Regular cardiac myocyte (primary cell): Measurements from ENCODE around the gene MCM8. TPM values are rescaled to one million over a fixed set of nuclear protein-coding genes. Genes with fewer than 3 reads are reported as not detected.

Experiments
- total RNA-seq: library from RNA; depleted of rRNA; stranded (reverse); fragments of >200 nt; gene quantifications from 2 replicates; pipeline ENCODE4 v1.2.3, GENCODE V29; 2014

MCM8 gene
- total RNA-seq: 4.8 and 25.9 TPM in 2 replicates

DNA sequence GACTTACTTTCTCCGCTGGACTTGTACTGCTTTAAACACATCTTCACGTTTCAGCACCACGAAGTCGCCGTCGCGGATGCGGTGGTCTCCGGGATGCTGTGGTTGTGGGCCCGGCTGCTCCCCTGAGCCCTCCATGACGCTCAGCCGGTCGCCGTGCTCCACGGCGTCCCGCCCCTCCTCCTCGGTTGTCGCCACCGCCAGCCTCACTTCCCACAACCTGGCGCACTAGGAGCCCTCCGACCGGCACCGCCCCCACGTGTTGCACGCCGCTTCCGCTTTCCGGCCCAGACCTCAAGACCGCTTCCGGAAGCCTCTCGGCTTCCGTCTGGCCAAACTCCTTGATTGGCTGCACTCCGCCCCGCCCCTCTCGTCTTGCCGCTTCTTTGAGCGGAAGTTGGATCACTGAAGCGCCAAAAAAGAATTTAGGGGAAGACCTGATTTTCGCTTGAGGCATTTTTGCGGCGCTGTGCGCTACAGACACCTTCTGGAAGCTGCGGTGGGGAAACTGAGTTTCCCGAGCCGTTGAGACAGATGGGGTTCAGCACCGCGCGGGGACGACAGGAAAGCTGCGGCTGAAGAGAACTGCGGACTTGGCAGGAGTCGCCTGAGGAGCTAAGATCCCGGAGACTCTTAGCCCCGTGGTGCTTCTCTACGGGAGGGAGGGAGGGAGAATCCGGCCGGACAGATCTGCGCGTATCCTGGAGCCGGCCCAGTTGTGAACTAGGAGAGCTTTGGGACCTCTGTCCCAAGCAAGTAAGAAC, at the start of gene MCM8, which contains the start of gene TRMT6:
TSS of gene MCM8 (plus strand) at position 382 of the 761 bp plus-strand sequence. CDS start 1,364 bp downstream, outside the sequence.
TSS of gene TRMT6 (minus strand) at position 263 of the 761 bp plus-strand sequence. CDS start at position 135, 128 bp downstream.

Other genes starting within 250 kb of the MCM8 start
- gene SHLD1, start 200.3 kb upstream of the MCM8 start, total RNA-seq: 0.85 and 1.2 TPM in 2 replicates
- under 0.01 and 0.19 TPM in 2 replicates for gene CHGB, start 39.1 kb upstream of the MCM8 start, total RNA-seq
- gene TRMT6, start 119 bp upstream of the MCM8 start, total RNA-seq: 5.9 and 15.5 TPM in 2 replicates
- gene CRLS1, start 55.5 kb downstream of the MCM8 start, total RNA-seq: 41.7 and 58.5 TPM in 2 replicates
- 0.28 and 0.38 TPM in 2 replicates for gene LRRN4, start 103.4 kb downstream of the MCM8 start, total RNA-seq
- 3.4 and 6.3 TPM in 2 replicates for gene FERMT1, start 172.4 kb downstream of the MCM8 start, total RNA-seq